Stimulated activated CD4-positive, alpha-beta T cell treated with anti-CD3 and anti-CD28 coated beads, TNF-alpha, amount 100 ng/mL, for 48 hours (primary cell): Measurements from ENCODE around the gene CDH26.

Source experiments
- DNase-seq, 3 donors: peaks; one replicate each; pipeline ENCODE4 v3.0.0-alpha.2; 2020; ENCODE audit warnings: low read depth in 3 of 3

CDH26 gene

GRCh38 chr20:60046436-60046835 is 88.2 kb downstream of the CDH26 start:
- no peak for DNase-seq

GRCh38 chr20:60046860-60047259 is 88.6 kb downstream of the CDH26 start:
- DNase-seq, result no peak

- no peak for DNase-seq
Observed at GRCh38 chr20:60048634-60049521, 90.7 kb downstream of the CDH26 start.

DNA sequence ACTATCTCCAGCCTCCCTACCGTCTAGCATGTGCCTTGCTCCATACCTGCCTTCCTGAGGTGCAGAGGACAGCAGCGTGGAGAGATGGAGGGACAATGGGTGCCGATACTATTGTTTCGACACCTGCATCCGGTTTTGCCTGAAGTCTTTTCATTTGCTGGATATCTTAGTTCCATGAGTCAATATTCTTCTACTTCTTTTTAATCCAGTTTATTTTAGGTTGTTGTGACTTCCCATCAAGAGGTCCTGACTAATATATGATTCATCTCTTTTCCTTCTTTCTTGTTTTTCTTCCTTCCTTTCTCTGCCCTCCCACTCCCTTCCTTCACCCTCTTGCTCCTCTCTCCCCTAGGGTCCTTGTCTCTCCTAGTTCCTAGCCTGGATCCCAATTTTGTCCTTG is 91.4 kb downstream of the CDH26 start:
- DNase-seq, result no peak

DNA sequence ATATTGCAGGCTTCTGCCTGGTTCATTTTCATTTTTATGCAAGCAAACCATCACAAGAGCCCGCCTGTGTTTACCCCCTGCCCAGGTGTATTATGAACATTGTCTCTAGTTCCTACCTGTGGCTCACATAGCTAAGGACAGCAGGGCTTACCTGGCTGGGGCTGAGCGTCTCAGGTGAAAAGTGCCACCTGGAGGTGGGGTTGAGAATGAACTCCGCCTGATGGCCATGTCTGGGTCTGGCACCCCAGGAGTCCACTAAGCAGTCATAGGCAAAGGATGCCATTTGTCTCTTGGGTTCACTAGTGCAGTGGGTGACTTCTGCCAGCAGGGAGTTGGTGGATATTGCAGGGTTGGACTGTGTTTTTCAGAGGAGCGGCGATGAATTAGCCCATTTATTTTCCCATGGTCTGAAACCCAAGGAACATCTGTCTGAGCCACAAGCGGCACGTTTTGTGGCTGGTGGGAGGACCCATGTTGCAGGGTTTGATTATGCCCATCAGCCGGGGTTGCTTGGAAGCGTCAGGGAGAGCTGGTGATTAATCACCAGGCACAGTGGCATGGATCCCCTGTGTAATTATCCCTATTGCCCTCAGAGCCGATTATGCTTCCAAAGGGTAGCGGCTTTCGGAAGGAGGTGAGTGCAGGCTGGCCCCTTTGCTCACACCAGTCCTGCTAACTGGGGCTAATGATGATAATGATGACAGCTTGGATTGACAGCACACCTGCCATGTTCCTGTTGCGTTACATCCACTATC is 92.1 kb downstream of the CDH26 start:
- DNase-seq, result no peak

DNA sequence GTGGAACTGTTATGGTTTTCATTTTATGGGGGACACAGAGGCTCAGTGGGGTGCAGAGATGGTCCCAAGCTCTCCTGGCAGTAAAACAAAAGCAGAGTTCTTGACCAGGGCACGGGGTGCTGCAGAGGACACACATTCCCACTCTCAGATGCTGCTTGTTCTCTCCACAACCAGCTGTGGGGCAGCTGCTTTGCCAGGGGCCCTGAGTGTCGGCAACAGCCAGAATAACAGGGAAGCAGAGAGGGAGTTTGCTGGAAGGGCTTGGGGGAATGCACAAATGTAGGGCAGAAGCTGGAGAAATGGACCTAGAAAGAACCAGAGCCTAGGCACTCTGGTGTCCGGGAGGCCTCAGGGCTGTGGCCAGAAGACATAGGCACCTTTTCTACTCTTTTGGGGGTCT is 93.7 kb downstream of the CDH26 start:
- DNase-seq, result no peak

GRCh38 chr20:60052322-60052721 is 94.1 kb downstream of the CDH26 start:
- no peak for DNase-seq

GRCh38 chr20:60053125-60053817 is 95.0 kb downstream of the CDH26 start:
- DNase-seq, result no peak

DNA sequence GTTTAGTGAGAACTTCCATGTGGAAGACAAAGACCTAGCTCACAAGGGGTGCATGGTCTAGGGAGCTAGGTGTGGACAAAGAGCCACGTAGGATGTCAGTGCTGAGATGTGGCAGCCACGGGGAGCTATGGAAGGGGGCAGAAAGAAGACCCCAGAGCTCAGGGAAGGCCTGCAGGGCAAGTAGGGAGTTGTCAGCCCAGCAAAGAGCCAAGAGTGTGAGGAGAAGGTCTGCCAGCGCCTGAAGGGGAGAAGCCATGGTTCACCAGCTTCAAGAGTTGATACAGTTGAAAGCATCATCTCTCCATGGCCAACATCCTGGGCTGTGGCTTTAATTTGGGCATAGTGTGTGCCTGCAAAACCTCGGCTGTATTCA is 95.6 kb downstream of the CDH26 start:
- DNase-seq, result no peak

GRCh38 chr20:60054716-60055634 is 96.8 kb downstream of the CDH26 start:
- no peak for DNase-seq

GRCh38 chr20:60055740-60056139 is 97.5 kb downstream of the CDH26 start:
- DNase-seq, result peak in 1 of 3 donors; percentile 11

DNA sequence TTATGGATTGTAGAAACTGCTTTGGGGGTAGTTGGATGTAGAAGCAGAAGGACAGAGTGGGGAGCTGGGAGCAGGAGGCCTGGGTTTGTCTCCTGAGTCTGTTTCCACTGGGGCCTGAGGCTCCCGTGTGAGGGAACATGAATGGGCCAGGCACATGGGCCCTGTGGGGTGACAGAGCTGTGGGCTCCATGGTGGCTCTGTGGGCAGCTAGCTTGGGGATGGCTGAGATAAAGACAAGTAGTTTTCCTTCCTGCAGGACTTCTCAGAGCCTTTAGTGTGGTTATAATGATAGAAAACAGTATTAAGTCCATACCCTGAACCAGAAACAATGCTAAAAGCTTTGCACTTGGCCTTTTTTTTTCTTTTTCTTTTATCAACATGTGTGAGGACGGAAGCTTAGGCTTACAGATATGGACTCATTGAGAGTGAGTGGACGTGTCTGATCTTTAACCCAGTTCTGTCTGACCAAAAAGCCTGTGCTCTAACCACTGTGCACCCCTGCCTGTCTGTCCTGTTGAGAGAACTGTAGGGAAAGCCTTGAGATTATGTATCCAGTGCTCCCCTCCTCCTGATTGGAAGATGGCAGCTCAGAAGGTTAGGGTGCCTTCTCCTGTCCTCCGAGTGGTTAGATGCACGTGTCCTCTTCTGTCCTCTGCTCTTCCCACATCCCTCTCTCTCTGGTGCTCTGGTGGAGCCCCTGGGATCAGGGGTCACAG is 98.3 kb downstream of the CDH26 start:
- DNase-seq, result no peak

DNA sequence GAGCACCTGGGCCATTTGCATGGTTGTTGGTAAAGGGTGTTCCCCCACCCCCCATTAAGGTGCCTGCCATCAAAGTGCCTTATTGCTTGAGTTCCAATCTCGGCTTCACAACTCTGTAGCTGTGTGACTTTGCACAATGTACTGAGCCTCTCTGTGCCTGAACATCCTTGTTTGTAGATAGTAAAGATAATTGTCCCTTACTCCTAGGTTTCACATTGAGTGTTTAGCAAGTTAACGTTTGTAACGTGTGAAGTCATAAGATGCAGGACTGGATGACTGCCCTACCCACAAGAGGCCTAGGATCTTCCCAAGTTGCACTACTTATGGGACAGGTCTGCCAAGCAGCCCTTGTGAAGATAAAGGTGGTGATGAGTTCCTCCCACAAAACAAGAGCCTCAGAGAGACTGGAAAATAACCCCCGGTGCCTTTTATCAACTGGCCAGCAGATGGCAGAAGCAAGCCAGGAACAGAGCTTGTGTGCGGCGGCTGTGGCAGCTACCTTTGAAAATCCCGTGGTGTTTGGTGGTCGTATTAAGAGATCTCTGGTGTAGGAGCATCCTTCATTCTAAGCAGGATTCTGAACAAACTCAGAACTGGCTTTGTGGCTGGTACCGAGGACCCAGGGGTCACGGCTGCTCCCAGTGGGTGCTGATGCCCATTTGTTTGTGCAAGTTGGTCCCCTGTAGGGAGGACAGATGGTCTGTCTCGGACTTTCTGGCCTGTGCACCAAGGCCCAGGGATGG is 99.1 kb downstream of the CDH26 start:
- peak; percentile 32 to 51 (median 51) for DNase-seq

- peak in 1 of 3 donors; percentile 3 for DNase-seq
Observed at GRCh38 chr20:60057866-60058807, 99.9 kb downstream of the CDH26 start.

GRCh38 chr20:60058879-60059278 is 100.7 kb downstream of the CDH26 start:
- no peak for DNase-seq

- no peak for DNase-seq
Observed at GRCh38 chr20:60060006-60060557, 101.9 kb downstream of the CDH26 start.

DNA sequence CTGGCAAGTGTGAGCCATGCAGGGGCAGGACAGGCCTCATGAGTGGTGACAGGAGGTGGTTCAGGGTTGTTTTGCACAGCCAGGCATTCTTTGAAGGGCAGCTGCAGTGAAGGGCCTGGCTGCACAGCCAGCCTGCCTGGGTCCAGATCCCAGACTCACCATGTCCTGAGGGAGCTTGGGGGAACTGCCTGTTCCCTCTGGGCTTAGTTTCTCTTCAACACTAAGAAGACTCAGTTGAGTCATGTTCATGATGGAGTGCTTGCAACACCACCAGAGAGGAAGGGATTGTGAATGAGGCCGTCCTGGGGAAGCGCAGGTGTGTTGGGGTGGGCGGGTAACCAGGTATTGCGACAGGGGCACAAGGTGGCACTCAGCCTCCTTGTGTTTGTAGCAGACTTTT is 102.4 kb downstream of the CDH26 start:
- no peak for DNase-seq

DNA sequence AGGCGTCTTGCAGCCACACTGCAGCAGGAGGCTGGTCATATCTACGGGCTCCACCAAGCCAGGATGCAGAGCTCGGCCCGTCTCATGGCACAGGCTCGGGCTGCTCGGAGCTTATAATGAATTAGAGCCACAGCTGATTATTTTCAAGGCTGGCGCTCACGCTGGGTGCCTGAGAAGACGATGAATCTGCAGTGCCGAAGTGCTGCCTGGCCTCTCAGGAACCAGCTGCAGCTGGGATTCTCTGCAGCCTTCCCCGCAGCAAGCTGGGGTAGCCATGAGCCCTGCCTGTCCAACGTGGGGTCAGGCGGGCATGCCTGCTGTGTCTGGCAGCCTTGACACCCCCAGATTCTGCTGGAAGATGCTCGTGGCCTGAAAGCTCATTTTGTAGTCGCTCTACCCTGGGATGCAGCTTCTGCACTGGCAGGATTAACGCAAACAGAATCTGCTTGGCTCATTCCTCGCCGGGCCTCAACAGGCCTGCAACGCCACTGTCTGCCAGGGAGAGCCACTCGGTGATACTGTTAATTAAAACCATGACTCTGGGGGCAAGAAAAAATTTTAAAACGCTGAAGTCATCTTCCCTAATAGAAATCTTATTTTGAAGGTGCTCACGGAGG is 104.3 kb downstream of the CDH26 start:
- no peak for DNase-seq
